Mucosa of descending colon (tissue), 3 donors: ENCODE data around the gene CEP131. TPM values are rescaled to one million over a fixed set of nuclear protein-coding genes. Genes with fewer than 3 reads are reported as not detected.
A peak's percentile ranks its signal among the peaks of the same experiment; 100 is the strongest.

Experiments used
- ATAC-seq: fragments of 200-7000 bp; cut with Tn5 transposase; one replicate; pipeline ENCODE4 v1.9.1; 2020; ENCODE audit warnings: mild to moderate bottlenecking, moderate library complexity
- DNase-seq, 3 donors: peaks; one replicate each; pipeline ENCODE4 v3.0.0-alpha.2; 2020
- H3K36me3 ChIP-seq: fragments of 200-600 bp; one replicate; pipeline ENCODE4 v1.8.0; 2021; ENCODE audit warnings: low read depth, mild to moderate bottlenecking
- H3K4me1 ChIP-seq: fragments of 200-600 bp; one replicate; pipeline ENCODE4 v1.8.0; 2021; ENCODE audit warnings: low read depth, mild to moderate bottlenecking
- H3K4me3 ChIP-seq: fragments of 200-600 bp; one replicate; pipeline ENCODE4 v1.8.0; 2021; ENCODE audit warnings: mild to moderate bottlenecking
- H3K9me3 ChIP-seq: fragments of 200-600 bp; one replicate; pipeline ENCODE4 v1.8.0; 2021; ENCODE audit warnings: mild to moderate bottlenecking
- CTCF ChIP-seq: fragments of 200-600 bp; IDR thresholded peaks from one replicate; pipeline ENCODE4 v1.8.0; 2022; ENCODE audit warnings: antibody characterized with exemption, mild to moderate bottlenecking
- intact Hi-C, 2 donors: fragments of 100-400 bp; cut with DNase I in 1 of 2; cut with micrococcal nuclease in 1 of 2; formaldehyde crosslinking; loops; one replicate each; pipeline versions ENCODE4 v1.11.0 to v1.11.1; 2022; cut with DNase I, micrococcal nuclease
- total RNA-seq, 3 donors: library from RNA; stranded (reverse); fragmentation: NEBNext Ultra II Directional in 2 of 3; extraction: Animal tissue kit (Norgen Biotek cat#: 25700) in 2 of 3; gene quantifications; one replicate each; pipeline versions ENCODE4 v1.2.1 to v1.2.4, GENCODE V29; 2021 to 2023
- donor health status: DM: no; HTN: no; CAD: no; lungs with moderate emphysema.
- donor health status: DM: no; HTN: no; CAD: no.
- donor health status: DM: no; HTN: yes; CAD: no.

CEP131 gene
- total RNA-seq, 3 donors from 2014 or later = 5.7 to 9.3 (median 8.7) TPM

DNA sequence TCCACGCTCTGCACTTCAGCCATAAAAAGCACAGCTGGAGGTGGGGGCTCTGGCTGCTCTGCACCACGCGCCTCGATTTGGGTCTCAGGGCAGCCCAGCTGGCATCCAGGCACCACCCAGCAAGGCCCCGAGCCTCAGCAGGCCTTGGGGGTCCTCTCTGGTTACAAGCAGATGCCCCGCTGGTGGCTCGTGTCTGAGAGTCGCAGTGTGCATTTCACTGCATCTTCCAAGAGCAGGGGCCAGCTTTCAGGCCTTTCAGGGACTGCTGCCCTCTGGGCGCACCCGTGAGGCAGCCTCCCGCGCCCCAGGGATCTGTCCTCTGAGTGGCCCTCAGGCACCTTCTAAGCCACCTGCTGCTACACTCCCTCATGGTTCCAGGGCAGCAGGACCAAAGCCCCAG lies 41.9 kb upstream of the CEP131 start:
- H3K9me3 ChIP-seq = no peaks in the 10 kb centered on the region
- intact Hi-C loops = no loop called here
- H3K4me3 ChIP-seq = no peak overlapping the region
- ATAC-seq (no peak), DNase-seq (no peak)
- no peaks in the 10 kb centered on the region for H3K36me3 ChIP-seq
- no peaks in the 10 kb centered on the region for H3K4me1 ChIP-seq
- TF ChIP-seq CTCF = no peak

DNA sequence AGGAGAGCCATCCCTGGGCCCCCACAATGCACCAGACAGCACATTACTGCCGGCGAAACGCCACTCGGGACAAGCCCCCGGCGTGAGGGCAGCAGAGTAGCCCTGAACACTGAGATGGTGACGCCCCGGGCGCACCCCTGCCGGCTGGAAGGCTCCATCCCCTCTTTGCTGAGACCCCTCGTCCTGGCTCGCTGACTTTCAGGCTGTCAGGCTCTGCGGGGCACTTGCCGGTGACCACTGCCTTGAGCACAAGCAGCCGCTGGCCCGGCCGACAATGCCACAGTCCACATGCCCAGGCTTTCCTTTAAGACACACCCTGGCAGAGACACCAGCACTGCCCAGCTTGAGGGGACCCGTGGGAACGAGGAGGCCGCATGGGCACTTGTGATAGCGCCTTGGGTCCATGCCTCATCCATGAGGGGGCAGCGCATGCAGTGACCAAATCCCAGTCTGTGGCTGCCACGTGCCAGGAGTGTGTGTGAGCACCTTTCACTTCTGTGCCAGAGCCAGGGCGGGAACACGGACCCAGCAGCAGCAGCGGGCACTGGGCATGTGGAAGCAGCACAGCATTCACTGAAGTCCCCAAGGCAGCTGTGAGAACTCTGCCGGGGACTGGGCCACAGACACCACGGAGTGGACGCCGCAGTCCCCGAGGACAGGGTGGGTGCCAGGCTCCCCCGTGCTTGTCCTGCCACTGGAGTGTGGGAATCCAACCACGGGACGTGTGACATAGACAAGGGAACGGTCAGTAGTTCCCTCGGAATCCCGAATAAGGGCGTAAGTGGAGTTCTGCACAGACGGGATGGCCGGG lies 40.8 kb upstream of the CEP131 start:
- TF ChIP-seq CTCF = no peak
- no peak for ATAC-seq
- H3K36me3 ChIP-seq = no peaks in the 10 kb centered on the region
- no peak for DNase-seq
- no peak overlapping the region for H3K4me3 ChIP-seq
- H3K9me3 ChIP-seq = no peaks in the 10 kb centered on the region
- H3K4me1 ChIP-seq = no peaks in the 10 kb centered on the region
- intact Hi-C loops = no loop called here

GRCh38 chr17:81261582-81262336 lies 39.0 kb upstream of the CEP131 start:
- intact Hi-C loops = no loop called here
- Histone ChIP-seq H3K4me1 (no peaks in the 10 kb centered on the region), H3K9me3 (no peaks in the 10 kb centered on the region), H3K36me3 (no peaks in the 10 kb centered on the region), H3K4me3 (no peak overlapping the region)
- ATAC-seq (no peak), DNase-seq (no peak)
- TF ChIP-seq CTCF = no peak

DNA sequence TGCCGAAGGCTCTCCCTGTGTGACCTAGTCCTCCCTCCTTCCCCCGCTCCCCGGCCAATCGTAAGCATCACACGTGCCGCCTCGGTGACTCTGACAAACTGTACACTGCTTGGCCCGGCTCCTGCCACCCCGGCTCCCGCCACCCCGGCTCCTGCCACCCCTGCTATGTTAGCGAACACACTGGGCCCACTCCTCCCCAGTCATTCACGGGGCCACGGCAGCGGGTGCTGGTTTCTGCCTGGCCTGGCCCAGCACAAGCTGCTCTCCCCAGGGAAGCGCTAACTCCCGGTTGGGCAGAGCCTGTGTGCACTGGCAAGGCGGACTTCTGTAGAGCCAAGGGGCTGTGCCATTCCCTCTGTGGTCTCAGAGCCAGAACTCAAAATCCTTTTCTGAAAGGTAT lies 38.3 kb upstream of the CEP131 start:
- intact Hi-C loops = no loop called here
- Histone ChIP-seq H3K36me3 (no peaks in the 10 kb centered on the region), H3K4me3 (no peak overlapping the region)

GRCh38 chr17:81260641-81261040 lies 37.9 kb upstream of the CEP131 start:
- intact Hi-C loops = no loop called here
- H3K4me1 ChIP-seq = no peaks in the 10 kb centered on the region
- H3K36me3 ChIP-seq = no peaks in the 10 kb centered on the region
- DNase-seq (peak in 1 of 3 donors; percentile 21), ATAC-seq (no peak)
- no peak for TF ChIP-seq CTCF
- no peak overlapping the region for H3K4me3 ChIP-seq
- no peaks in the 10 kb centered on the region for H3K9me3 ChIP-seq

More for the DNA sequence above, 38.3 kb upstream of the CEP131 start:
- DNase-seq (no peak), ATAC-seq (no peak)
- TF ChIP-seq CTCF = no peak
- Histone ChIP-seq H3K4me1 (no peaks in the 10 kb centered on the region), H3K9me3 (no peaks in the 10 kb centered on the region)
